ENCODE measurements around the gene RIN3. TPM values are rescaled to one million over a fixed set of nuclear protein-coding genes. Genes with fewer than 3 reads are reported as not detected.

The RIN3 gene
- total RNA-seq, 1 donor from 2014 or later = 4.7 TPM

DNA sequence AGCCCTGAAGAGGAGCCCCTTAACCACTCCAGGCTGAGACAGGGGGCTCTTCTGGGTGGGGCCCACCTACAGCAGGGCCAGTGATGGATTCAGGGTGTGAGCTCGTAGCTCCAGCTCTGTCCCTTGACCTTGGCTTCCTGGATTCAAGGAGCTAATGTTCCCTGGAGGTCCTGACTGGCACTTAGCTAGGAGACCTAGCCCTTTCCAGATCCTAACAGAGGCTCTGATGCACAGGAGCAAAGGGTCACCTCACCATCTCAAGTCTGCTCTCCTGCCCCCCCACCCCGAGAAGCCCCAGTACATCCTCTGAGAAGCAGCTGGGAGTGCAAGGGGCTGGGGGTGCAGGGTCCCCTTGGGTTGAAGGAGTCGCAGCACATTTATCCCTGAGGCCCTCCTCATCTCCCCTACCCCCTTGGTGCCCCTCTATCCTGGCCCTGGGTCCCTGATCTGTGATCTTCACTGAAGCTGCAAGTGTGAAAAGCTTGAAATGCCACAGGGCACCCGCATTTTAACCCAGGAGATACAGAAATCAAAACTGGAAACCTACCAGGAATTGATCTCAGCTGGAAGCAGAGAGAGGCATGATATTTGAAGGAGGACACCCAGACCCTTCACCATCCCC lies 2.9 kb downstream of the RIN3 start:
- Histone ChIP-seq H3K27ac (ENCODE audit: low read depth, low read length) (no peak overlapping the region), H3K4me1 (ENCODE audit: control insufficient read depth in 3 of 3, insufficient read depth in 3 of 3, low read length in 3 of 3) (peaks cover 4 to 17% (median 14%) of the 10 kb centered on the region in 3 donors), H3K9me3 (ENCODE audit: control insufficient read depth in 3 of 3, low read length in 3 of 3) (no peaks in the 10 kb centered on the region)

DNA sequence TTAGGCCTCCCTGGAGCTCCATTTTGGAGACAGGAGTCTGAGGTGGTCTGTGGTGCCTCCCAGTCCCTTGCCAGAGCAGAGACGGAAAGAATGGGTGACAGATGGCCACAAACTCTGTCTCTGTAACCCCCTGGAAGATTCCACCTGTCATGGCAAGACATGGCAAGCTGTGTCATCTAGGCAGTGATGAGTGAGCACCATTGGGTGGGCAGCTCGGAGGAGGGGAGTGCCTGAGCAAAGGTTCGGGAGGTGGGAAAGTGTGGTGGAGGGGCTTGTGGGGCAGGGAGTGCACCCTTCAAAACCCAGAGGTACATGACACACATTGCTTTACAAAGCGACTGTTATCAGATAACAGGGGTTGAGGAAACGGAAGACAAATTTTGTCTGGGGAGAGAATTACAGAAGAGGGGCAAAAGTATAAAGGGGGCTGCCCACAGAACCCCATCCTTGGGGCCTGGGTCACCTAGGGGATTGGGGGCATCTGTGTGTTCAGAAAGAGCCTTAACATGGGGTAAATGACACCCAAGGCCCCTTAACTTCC lies 3.5 kb downstream of the RIN3 start:
- H3K4me3 ChIP-seq (ENCODE audit: low read length in 3 of 3) = no peak overlapping the region
- H3K9me3 ChIP-seq (ENCODE audit: control insufficient read depth in 3 of 3, low read length in 3 of 3) = no peaks in the 10 kb centered on the region
- no peak overlapping the region for H3K9ac ChIP-seq (ENCODE audit: low read depth in 1 of 3, low read length in 3 of 3)
- no peaks in the 10 kb centered on the region for H3K36me3 ChIP-seq (ENCODE audit: control insufficient read depth in 3 of 3, insufficient read depth in 3 of 3, low read length in 3 of 3)
- peaks cover 3 to 20% (median 5%) of the 10 kb centered on the region in 3 donors for H3K27me3 ChIP-seq (ENCODE audit: control insufficient read depth in 3 of 3, insufficient read depth in 3 of 3, low read length in 3 of 3)
- H3K4me1 ChIP-seq (ENCODE audit: control insufficient read depth in 3 of 3, insufficient read depth in 3 of 3, low read length in 3 of 3) = peaks cover 4 to 17% (median 14%) of the 10 kb centered on the region in 3 donors
- H3K27ac ChIP-seq (ENCODE audit: low read depth, low read length) = no peak overlapping the region

More for the DNA sequence above, 2.9 kb downstream of the RIN3 start:
- peaks cover 3 to 20% (median 5%) of the 10 kb centered on the region in 3 donors for H3K27me3 ChIP-seq (ENCODE audit: control insufficient read depth in 3 of 3, insufficient read depth in 3 of 3, low read length in 3 of 3)
- H3K36me3 ChIP-seq (ENCODE audit: control insufficient read depth in 3 of 3, insufficient read depth in 3 of 3, low read length in 3 of 3) = no peaks in the 10 kb centered on the region
- no peak overlapping the region for H3K4me3 ChIP-seq (ENCODE audit: low read length in 3 of 3)
- no peak overlapping the region for H3K9ac ChIP-seq (ENCODE audit: low read depth in 1 of 3, low read length in 3 of 3)

DNA sequence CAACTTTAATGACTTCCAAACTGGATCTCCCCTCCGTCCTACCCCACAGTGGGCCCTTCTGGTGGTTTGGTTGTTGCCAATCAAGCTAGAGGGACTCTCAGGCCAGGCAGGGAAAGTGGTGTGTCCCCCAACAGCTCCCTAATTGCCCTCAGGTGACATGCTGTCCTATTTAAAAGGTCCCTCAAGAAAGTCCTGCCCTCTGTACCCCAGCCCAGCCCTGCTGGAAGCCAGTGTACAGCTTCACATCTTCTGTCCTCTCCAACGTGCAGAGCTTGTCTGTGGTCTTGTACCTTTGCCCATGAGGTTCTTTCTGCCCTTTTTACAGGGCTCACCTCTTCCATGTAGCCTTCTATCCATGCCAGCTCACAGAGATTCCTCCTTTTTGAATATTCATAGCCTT lies 4.2 kb downstream of the RIN3 start:
- H3K27me3 ChIP-seq (ENCODE audit: control insufficient read depth in 3 of 3, insufficient read depth in 3 of 3, low read length in 3 of 3) = peaks cover 3 to 19% (median 5%) of the 10 kb centered on the region in 3 donors
- no peak overlapping the region for H3K9ac ChIP-seq (ENCODE audit: low read depth in 1 of 3, low read length in 3 of 3)
- no peak overlapping the region for H3K4me3 ChIP-seq (ENCODE audit: low read length in 3 of 3)
- H3K36me3 ChIP-seq (ENCODE audit: control insufficient read depth in 3 of 3, insufficient read depth in 3 of 3, low read length in 3 of 3) = no peaks in the 10 kb centered on the region
- no peak overlapping the region for H3K27ac ChIP-seq (ENCODE audit: low read depth, low read length)
- no peaks in the 10 kb centered on the region for H3K9me3 ChIP-seq (ENCODE audit: control insufficient read depth in 3 of 3, low read length in 3 of 3)
- peaks cover 4 to 12% (median 12%) of the 10 kb centered on the region in 3 donors for H3K4me1 ChIP-seq (ENCODE audit: control insufficient read depth in 3 of 3, insufficient read depth in 3 of 3, low read length in 3 of 3)

DNA sequence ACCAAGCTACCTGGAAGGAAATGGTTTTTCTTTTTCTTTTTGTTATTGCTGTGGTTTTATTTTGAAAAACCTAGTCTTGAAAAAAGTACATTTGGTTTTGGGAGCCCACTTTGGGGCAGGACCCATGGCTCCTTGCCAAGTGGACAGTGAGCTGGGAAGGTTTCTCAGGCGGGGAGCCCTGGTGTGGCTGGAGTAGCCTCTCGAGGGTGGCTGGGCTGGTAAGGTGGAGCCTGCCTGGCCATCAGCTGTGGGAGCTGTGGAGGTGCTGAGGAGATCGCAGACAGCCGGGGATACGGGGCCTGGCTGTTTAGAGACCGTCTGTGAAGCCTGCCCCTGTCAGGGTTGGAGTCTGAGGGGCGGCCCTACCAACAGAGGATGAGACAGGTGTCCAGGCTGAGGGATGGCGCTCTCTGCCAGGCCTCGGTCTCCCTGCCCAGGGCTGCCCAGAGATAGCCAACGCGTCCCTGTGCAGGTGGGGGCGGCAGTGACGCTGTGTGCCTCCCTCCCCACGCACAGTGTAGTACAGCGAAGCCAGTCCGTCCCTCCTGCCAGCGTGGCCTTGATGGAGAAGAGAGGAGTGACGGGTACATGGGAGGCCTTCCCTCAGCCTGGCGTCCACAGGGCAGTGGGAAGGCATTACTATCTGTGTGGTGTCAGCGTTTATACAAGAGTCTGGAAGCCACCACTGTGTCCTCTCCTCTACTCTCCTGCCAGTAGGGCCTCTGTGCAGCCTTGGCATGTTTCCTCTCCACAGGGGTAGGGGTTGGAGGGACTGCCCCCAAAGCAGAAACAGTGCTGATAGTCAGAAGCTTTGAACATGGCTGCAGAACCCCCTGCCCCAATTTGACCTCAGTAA lies 5.9 kb downstream of the RIN3 start:
- H3K36me3 ChIP-seq (ENCODE audit: control insufficient read depth in 3 of 3, insufficient read depth in 3 of 3, low read length in 3 of 3) = no peaks in the 10 kb centered on the region
- H3K9ac ChIP-seq (ENCODE audit: low read depth in 1 of 3, low read length in 3 of 3) = no peak overlapping the region
- no peak overlapping the region for H3K27ac ChIP-seq (ENCODE audit: low read depth, low read length)
- no peaks in the 10 kb centered on the region for H3K9me3 ChIP-seq (ENCODE audit: control insufficient read depth in 3 of 3, low read length in 3 of 3)
- H3K4me1 ChIP-seq (ENCODE audit: control insufficient read depth in 3 of 3, insufficient read depth in 3 of 3, low read length in 3 of 3) = peaks cover 5 to 7% (median 6%) of the 10 kb centered on the region in 3 donors
- H3K27me3 ChIP-seq (ENCODE audit: control insufficient read depth in 3 of 3, insufficient read depth in 3 of 3, low read length in 3 of 3) = peaks cover 3 to 11% (median 5%) of the 10 kb centered on the region in 3 donors
- no peak overlapping the region for H3K4me3 ChIP-seq (ENCODE audit: low read length in 3 of 3)

DNA sequence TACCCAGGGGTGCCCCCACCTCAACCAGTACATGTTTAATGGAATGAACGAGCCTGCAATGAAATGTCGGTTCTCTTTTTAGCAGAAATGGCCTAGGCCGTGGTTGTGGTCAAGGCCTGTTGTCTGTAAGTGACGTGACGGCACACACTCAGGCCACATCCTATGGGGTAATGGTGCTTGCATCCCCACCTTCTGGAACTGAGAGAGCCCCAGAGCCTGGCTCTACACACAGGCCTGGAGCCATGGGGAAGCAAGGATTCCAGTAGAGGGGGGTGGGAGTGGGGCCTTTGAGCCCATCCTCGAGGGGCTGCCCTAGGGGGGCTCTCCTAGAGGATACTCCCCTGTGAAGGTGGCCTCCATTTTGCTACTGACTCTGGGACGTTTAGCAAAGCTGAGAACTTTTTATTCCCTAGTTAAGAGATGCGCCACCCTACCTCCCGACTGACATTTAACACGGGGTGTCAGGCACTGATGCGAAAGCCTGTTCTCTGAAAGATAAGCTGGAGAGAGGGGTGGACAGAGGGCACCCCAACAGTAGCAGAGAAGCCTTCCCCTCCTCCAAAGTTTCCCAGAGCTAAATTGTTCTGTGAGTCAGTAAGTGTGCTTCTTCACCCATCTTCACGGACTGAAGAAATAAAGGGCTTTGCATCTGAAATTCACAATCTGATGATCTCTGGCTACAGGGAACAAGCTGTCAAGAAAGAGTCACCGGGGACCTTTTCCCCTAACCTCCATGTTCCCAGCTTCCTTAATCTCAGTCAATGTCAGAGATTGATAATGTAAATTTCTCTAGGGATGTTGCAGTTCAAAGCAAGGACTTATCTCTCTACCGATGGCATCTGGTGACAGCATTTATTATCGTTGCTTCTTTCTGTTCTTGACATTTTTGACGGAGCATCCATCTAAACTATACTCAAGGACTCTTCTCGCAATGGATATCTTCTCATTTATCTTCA lies 6.8 kb downstream of the RIN3 start:
- Histone ChIP-seq H3K9ac (ENCODE audit: low read depth in 1 of 3, low read length in 3 of 3) (no peak overlapping the region), H3K27ac (ENCODE audit: low read depth, low read length) (no peak overlapping the region), H3K4me1 (ENCODE audit: control insufficient read depth in 3 of 3, insufficient read depth in 3 of 3, low read length in 3 of 3) (peaks cover 0 to 14% (median 6%) of the 10 kb centered on the region in 3 donors)

DNA sequence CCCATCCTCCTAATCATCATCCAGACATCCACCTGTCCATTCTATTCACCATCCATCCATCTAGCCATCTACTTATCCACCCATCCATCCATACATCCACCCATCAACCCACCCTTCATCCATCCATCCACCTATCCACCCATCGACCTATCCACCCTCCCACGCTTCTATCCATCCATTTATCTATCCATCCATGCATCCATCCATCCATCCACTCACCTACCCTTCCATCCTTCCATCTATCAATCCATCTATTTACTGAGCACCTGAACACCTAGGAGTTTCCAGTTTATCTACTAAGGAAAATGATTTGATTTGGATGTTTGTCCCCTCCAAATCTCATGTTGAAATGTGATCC lies 7.5 kb downstream of the RIN3 start:
- Histone ChIP-seq H3K27me3 (ENCODE audit: control insufficient read depth in 3 of 3, insufficient read depth in 3 of 3, low read length in 3 of 3) (peaks cover 0 to 5% (median 5%) of the 10 kb centered on the region in 3 donors), H3K9me3 (ENCODE audit: control insufficient read depth in 3 of 3, low read length in 3 of 3) (no peaks in the 10 kb centered on the region), H3K36me3 (ENCODE audit: control insufficient read depth in 3 of 3, insufficient read depth in 3 of 3, low read length in 3 of 3) (no peaks in the 10 kb centered on the region), H3K27ac (ENCODE audit: low read depth, low read length) (no peak overlapping the region), H3K4me3 (ENCODE audit: low read length in 3 of 3) (no peak overlapping the region), H3K9ac (ENCODE audit: low read depth in 1 of 3, low read length in 3 of 3) (no peak overlapping the region), H3K4me1 (ENCODE audit: control insufficient read depth in 3 of 3, insufficient read depth in 3 of 3, low read length in 3 of 3) (peaks cover 0 to 14% (median 6%) of the 10 kb centered on the region in 3 donors)

More for the DNA sequence above, 6.8 kb downstream of the RIN3 start:
- Histone ChIP-seq H3K27me3 (ENCODE audit: control insufficient read depth in 3 of 3, insufficient read depth in 3 of 3, low read length in 3 of 3) (peaks cover 0 to 8% (median 5%) of the 10 kb centered on the region in 3 donors), H3K4me3 (ENCODE audit: low read length in 3 of 3) (no peak overlapping the region), H3K9me3 (ENCODE audit: control insufficient read depth in 3 of 3, low read length in 3 of 3) (no peaks in the 10 kb centered on the region), H3K36me3 (ENCODE audit: control insufficient read depth in 3 of 3, insufficient read depth in 3 of 3, low read length in 3 of 3) (no peaks in the 10 kb centered on the region)

DNA sequence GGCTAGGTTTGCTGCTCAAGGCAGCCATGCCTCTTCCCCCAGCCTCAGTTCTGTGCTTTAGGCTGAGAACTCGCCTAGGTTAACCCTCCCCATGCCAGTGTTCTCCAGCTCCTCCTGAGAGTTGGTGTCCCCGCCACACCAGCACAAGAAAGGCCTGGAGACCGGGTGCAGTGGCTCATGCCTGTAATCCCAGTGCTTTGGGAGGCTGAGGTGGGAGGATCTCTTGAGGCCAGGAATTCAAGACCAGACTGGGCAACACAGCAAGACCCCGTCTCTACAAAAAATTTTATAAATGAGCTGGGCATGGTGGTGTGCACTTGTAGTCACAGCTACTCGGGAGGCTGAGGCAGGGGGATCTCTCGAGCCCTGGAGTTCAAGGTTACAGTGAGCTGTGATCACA lies 10.2 kb downstream of the RIN3 start:
- H3K4me3 ChIP-seq (ENCODE audit: low read length in 3 of 3) = no peak overlapping the region
- no peaks in the 10 kb centered on the region for H3K9me3 ChIP-seq (ENCODE audit: control insufficient read depth in 3 of 3, low read length in 3 of 3)
- peaks cover 0 to 14% (median 2%) of the 10 kb centered on the region in 3 donors for H3K4me1 ChIP-seq (ENCODE audit: control insufficient read depth in 3 of 3, insufficient read depth in 3 of 3, low read length in 3 of 3)
- no peak overlapping the region for H3K27ac ChIP-seq (ENCODE audit: low read depth, low read length)
- peaks cover 0 to 5% (median 0%) of the 10 kb centered on the region in 3 donors for H3K27me3 ChIP-seq (ENCODE audit: control insufficient read depth in 3 of 3, insufficient read depth in 3 of 3, low read length in 3 of 3)
- no peak overlapping the region for H3K9ac ChIP-seq (ENCODE audit: low read depth in 1 of 3, low read length in 3 of 3)
- H3K36me3 ChIP-seq (ENCODE audit: control insufficient read depth in 3 of 3, insufficient read depth in 3 of 3, low read length in 3 of 3) = no peaks in the 10 kb centered on the region

DNA sequence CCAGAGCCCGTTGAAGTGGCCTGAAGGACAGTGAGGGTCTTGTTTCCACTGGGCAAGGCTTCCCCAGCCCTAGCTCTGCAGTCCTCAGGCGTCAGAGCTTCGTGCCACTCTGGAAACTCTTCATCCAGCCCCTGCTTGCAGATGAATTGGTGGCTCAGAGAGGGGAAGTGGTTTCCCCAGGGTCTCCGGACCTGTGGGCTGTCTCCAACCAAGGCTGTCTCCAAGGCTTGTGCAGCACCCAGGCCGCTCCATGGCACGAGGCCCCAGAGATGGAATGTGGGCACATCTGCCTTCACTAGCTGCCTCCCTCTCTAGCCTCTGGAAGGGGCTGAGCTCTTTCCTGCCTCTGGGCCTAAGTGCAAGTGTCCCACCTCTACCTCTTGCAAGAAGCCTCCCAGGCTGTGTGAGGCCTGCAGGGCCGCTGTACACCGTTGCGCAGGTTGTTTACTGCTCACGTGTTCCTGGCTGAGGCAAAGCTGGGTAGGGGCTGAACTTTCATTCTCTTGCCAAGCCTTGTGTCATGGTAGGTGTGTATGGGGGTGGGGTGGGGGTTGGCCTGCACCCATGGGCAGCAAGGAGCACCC lies 11.1 kb downstream of the RIN3 start:
- peaks cover 0 to 4% (median 0%) of the 10 kb centered on the region in 3 donors for H3K27me3 ChIP-seq (ENCODE audit: control insufficient read depth in 3 of 3, insufficient read depth in 3 of 3, low read length in 3 of 3)
- H3K9ac ChIP-seq (ENCODE audit: low read depth in 1 of 3, low read length in 3 of 3) = no peak overlapping the region
- H3K9me3 ChIP-seq (ENCODE audit: control insufficient read depth in 3 of 3, low read length in 3 of 3) = no peaks in the 10 kb centered on the region
- no peak overlapping the region for H3K27ac ChIP-seq (ENCODE audit: low read depth, low read length)
- no peak overlapping the region for H3K4me3 ChIP-seq (ENCODE audit: low read length in 3 of 3)
- H3K36me3 ChIP-seq (ENCODE audit: control insufficient read depth in 3 of 3, insufficient read depth in 3 of 3, low read length in 3 of 3) = no peaks in the 10 kb centered on the region
- H3K4me1 ChIP-seq (ENCODE audit: control insufficient read depth in 3 of 3, insufficient read depth in 3 of 3, low read length in 3 of 3) = peaks cover 0 to 12% (median 2%) of the 10 kb centered on the region in 3 donors

All from skeletal muscle tissue (tissue), 4 donors.